ENCODE measurements around the gene PURA.

GRCh38 chr5:140153255-140153654 lies 39.3 kb downstream of the PURA start:
- TF ChIP-seq ZNF529 (tag by site-specific recombination; IDR thresholded peaks at IDR 0.05; ENCODE audit: insufficient replicate concordance) (no peak), PRDM10 (tag by site-specific recombination; IDR thresholded peaks at IDR 0.05) (no peak), ZNF398 (tag by site-specific recombination; IDR thresholded peaks at IDR 0.05) (no peak), ZNF223 (tag by site-specific recombination; IDR thresholded peaks at IDR 0.05) (no peak), ZBTB8A (tag by site-specific recombination; IDR thresholded peaks at IDR 0.05) (no peak), CTCF (tag by site-specific recombination; IDR thresholded peaks at IDR 0.05) (no peak), ZNF639 (tag by site-specific recombination; IDR thresholded peaks at IDR 0.05) (no peak), KLF10 (tag by site-specific recombination; IDR thresholded peaks at IDR 0.05) (no peak), ATF2 (tag by site-specific recombination; IDR thresholded peaks at IDR 0.05; ENCODE audit: low read depth) (no peak)
